Measurements from ENCODE around the gene ZC3H18.

The ZC3H18 gene

DNA sequence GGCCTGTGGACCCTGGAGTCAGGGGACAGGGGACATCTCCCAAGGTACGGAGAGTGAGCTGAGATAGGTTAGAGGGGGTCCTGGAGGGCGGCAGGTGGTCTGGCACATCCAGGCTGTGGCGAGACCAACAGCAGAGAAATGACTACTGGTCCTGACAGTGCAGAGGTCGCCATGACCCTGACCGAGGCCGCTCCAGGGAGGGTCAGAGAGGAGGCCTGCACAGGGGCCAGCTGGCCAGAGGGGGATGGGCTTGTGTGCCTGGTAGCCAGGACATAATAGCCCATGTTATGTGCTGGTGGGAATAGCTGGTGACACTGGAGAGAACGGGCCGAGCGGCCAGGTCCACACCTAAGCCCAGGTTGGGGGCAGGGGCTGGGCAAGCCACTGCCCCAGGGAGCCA is 40.6 kb upstream of the ZC3H18 start:
- no peak overlapping the region for H3K4me3 ChIP-seq (replicated peaks; ENCODE audit: insufficient read depth, low read length)
- no peaks in the 10 kb centered on the region for H3K27me3 ChIP-seq (ENCODE audit: insufficient read depth, poor library complexity, severe bottlenecking)
- no peak overlapping the region for H3K27ac ChIP-seq (replicated peaks)
- DNase-seq (ENCODE audit: low read depth in 1 of 2, low spot score in 1 of 2), result no peak
- no peak for TF ChIP-seq POLR2AphosphoS5 (IDR thresholded peaks at IDR 0.05; ENCODE audit: low read depth)
- TF ChIP-seq, protein P1, sequence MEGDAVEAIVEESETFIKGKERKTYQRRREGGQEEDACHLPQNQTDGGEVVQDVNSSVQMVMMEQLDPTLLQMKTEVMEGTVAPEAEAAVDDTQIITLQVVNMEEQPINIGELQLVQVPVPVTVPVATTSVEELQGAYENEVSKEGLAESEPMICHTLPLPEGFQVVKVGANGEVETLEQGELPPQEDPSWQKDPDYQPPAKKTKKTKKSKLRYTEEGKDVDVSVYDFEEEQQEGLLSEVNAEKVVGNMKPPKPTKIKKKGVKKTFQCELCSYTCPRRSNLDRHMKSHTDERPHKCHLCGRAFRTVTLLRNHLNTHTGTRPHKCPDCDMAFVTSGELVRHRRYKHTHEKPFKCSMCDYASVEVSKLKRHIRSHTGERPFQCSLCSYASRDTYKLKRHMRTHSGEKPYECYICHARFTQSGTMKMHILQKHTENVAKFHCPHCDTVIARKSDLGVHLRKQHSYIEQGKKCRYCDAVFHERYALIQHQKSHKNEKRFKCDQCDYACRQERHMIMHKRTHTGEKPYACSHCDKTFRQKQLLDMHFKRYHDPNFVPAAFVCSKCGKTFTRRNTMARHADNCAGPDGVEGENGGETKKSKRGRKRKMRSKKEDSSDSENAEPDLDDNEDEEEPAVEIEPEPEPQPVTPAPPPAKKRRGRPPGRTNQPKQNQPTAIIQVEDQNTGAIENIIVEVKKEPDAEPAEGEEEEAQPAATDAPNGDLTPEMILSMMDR (IDR thresholded peaks at IDR 0.05; ENCODE audit: insufficient read depth, low read length), result no peak
- no peak for TF ChIP-seq SPI1 (IDR thresholded peaks at IDR 0.05; ENCODE audit: borderline replicate concordance, low read depth)
- no peak for TF ChIP-seq GABPA (IDR thresholded peaks at IDR 0.05; ENCODE audit: low read depth)
- TF ChIP-seq, protein P2, sequence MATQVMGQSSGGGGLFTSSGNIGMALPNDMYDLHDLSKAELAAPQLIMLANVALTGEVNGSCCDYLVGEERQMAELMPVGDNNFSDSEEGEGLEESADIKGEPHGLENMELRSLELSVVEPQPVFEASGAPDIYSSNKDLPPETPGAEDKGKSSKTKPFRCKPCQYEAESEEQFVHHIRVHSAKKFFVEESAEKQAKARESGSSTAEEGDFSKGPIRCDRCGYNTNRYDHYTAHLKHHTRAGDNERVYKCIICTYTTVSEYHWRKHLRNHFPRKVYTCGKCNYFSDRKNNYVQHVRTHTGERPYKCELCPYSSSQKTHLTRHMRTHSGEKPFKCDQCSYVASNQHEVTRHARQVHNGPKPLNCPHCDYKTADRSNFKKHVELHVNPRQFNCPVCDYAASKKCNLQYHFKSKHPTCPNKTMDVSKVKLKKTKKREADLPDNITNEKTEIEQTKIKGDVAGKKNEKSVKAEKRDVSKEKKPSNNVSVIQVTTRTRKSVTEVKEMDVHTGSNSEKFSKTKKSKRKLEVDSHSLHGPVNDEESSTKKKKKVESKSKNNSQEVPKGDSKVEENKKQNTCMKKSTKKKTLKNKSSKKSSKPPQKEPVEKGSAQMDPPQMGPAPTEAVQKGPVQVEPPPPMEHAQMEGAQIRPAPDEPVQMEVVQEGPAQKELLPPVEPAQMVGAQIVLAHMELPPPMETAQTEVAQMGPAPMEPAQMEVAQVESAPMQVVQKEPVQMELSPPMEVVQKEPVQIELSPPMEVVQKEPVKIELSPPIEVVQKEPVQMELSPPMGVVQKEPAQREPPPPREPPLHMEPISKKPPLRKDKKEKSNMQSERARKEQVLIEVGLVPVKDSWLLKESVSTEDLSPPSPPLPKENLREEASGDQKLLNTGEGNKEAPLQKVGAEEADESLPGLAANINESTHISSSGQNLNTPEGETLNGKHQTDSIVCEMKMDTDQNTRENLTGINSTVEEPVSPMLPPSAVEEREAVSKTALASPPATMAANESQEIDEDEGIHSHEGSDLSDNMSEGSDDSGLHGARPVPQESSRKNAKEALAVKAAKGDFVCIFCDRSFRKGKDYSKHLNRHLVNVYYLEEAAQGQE (IDR thresholded peaks at IDR 0.05; ENCODE audit: insufficient replicate concordance, low read depth), result no peak

DNA sequence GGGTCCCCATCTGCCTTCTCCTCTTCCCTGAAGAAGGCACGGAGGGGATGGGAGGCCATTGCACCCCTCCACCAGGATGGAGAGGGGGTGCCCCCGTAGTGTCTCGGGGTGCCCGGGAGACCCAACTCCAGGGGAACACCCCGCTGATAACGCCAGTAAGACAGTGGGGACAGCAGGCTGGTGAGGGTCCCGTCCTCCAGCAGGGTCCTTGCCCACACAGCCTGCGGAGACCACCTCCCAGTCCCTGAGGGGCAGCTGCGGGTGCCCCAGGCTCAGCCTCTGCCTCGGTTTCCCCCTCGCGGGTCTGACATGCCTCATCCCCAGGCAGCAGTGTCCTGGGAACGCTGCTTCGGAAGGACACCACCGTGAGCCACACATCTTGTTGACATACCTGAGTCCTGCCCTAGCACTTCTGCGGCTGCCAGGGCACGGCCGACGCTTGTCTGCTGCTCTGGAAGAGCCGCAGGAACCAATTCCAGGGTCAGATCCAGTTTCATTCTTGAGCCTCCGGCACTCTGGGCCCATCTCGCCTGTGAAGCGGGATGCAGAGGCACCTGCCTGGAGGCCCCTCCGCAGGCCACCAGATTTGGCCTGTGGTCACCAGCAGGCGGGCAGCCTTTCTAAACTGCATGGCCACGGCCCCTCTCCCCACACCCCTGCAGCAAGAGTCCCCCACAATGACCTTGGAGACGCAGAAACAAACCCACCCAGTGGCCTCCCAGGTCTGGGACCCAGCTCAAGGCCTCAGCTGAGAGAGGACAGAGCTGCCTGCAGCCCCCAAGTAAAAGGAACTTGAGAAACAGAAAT is 39.9 kb upstream of the ZC3H18 start:
- H3K4me3 ChIP-seq (replicated peaks; ENCODE audit: insufficient read depth, low read length), result no peak overlapping the region
- no peaks in the 10 kb centered on the region for H3K27me3 ChIP-seq (ENCODE audit: insufficient read depth, poor library complexity, severe bottlenecking)
- no peak for DNase-seq (ENCODE audit: low read depth in 1 of 2, low spot score in 1 of 2)
- H3K27ac ChIP-seq (replicated peaks), result no peak overlapping the region
- no peak for TF ChIP-seq POLR2AphosphoS5 (IDR thresholded peaks at IDR 0.05; ENCODE audit: low read depth)
- TF ChIP-seq, protein P1 (IDR thresholded peaks at IDR 0.05; ENCODE audit: insufficient read depth, low read length), result no peak
- no peak for TF ChIP-seq SPI1 (IDR thresholded peaks at IDR 0.05; ENCODE audit: borderline replicate concordance, low read depth)
- TF ChIP-seq GABPA (IDR thresholded peaks at IDR 0.05; ENCODE audit: low read depth), result no peak
- TF ChIP-seq, protein P2 (IDR thresholded peaks at IDR 0.05; ENCODE audit: insufficient replicate concordance, low read depth), result no peak

DNA sequence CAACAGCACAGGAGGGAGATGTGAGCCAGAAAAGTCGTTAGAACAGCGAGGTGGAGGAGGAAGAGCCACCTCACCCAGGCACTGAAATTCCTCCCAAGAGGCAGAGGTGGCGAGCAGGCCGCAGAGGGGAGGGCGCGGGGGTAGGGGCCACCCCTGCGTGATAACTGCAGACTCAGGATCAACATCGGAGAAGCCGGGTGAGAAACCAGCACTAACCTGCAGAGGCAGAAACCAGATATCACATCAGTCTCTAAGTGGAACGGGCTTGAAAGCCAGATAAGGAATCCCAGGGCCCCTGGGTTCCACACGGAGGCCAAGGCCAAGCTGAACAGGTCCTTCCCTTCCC is 39.4 kb upstream of the ZC3H18 start:
- Histone ChIP-seq H3K27me3 (ENCODE audit: insufficient read depth, poor library complexity, severe bottlenecking) (no peaks in the 10 kb centered on the region), H3K4me3 (replicated peaks; ENCODE audit: insufficient read depth, low read length) (no peak overlapping the region), H3K27ac (replicated peaks) (no peak overlapping the region)
- peak in 1 of 2 experiments; percentile 16 for DNase-seq (ENCODE audit: low read depth in 1 of 2, low spot score in 1 of 2)
- TF ChIP-seq, protein P2 (IDR thresholded peaks at IDR 0.05; ENCODE audit: insufficient replicate concordance, low read depth), result no peak
- TF ChIP-seq, protein P1 (IDR thresholded peaks at IDR 0.05; ENCODE audit: insufficient read depth, low read length), result no peak

Data from HL-60 (cell line).